Right renal cortex interstitium (tissue), 3 donors: ENCODE measurements around the gene KCNC4. TPM values are rescaled to one million over a fixed set of nuclear protein-coding genes. Genes with fewer than 3 reads are reported as not detected.

Source experiments
- DNase-seq, 3 donors: peaks; one replicate each; pipeline ENCODE4 v3.0.0-alpha.2; 2013; ENCODE audit warnings: low read depth in 3 of 3, low spot score in 2 of 3
- polyA plus RNA-seq, 3 donors: library from polyadenylated mRNA; unstranded; fragments of 120-200 nt; gene quantifications; one replicate each; pipeline ENCODE4 v1.2.1, GENCODE V29; 2013; ENCODE audit not compliant: insufficient read length in 3 of 3

Gene KCNC4
- polyA plus RNA-seq, 3 donors = 4.0 to 4.4 (median 4.3) TPM

DNA sequence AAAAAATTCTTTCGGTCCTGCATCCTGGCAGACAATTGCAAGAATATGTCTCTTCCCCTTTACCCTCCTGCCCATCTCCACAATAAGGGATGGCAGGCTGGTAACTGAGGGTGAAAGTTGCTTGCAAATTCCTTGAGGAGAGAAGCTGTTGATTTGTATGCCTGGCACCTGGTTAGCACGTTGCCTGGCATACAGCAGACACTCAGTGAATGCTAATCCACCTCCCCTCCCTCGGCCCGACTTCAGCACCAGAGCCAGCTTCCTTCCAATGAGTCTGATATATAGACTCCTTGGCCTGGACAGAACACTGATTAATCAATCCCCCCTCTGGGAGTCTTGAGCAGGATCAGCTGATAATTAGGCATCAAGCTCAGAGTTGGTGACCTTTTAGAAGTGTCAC, 39.1 kb downstream of the KCNC4 start:
- no peak for DNase-seq

DNA sequence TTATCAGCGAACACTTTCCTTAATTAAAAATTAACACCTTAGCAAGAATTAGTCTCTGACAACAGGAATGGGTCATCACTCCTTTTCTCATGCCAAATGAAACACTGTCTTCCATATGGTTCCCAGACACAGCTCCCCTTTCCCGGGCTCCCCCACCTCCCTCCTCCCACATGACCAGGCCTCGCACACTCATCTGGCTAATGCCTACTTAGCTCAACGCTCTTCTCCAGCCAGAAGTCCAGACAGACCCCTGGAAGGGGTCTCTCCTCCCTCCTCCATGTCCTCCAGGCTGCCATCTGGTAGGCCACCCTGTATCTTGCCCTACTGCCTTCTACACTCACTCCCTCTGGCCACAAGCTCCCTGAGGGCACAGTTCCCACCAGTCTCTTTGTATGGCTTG, 39.9 kb downstream of the KCNC4 start:
- DNase-seq = no peak

DNA sequence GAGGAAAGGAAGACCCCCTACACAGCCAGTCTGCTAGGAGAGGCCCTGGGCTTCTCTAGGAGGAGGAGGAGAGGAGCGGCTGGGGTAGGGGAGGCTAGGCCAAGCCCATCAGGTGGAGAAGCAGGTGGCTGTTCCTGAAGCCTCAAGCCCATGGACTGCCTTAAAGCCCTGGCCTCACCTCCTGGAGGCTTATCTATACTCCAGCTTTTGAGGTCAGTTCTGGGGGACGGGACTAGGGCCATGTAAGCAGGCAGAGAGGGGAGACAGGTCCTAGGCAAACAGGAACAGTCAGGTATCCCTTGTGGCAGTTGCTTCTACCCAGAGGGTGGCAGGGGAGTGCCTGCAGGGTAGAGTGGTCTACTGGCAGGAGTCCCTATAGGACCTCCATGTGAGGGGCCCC, 40.6 kb downstream of the KCNC4 start:
- DNase-seq = no peak

DNA sequence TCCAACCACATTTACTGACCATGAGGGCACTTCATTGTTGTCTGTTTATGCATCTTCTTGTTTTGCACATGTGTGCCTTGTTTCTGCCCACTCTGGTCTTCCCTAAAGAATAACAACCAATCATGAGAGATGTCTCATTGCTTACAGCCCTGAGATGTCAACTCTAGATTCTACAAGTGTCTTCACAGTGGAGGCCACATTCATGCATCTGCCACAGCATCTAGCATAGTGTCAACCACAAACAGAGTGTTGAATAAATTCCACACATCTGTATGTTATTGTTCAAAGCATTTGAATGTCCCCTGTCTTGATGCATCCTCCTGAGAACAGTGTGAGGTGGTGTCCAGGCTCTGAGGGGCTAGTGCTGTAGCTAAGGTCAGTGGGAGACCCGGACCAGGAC, 43.1 kb downstream of the KCNC4 start:
- no peak for DNase-seq

DNA sequence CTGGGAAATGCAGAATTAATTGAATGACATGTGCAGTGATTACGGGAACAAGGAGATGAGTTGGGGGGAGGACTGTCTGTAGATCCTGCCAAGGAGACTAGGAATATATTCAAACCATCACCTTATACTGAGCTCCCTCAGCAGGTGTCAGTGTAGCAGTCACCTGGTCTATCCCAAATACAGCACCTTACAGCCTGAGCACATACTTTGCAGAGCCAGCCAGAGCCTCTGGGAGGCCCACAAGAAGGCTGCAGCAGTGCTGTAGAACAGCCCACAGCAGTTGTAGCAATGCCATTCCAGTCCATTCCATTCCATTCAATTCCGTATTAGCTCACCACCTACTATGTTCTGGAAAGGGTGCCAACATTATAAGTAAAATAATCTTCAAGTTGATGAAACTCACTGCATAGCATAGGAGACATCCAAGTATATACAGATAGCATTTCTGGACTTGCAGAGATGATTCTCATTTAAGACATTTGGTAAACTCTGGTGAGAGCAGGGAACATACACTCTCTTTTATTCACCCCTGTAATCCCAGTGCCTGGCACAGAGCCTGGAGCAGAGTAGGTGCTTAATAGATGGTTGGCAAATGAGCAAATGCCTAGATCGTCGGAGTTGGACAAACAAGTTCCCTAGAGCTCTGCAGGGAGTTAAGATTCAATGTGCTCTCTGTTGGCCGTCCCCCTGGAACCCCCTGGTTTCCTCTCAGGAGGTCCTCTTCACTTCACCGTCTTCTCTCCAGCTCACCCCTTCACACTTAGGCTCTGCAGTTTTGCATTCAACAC, 44.7 kb downstream of the KCNC4 start:
- no peak for DNase-seq

- DNase-seq = no peak
Observed at GRCh38 chr1:110255392-110255787, 45.3 kb downstream of the KCNC4 start.

DNA sequence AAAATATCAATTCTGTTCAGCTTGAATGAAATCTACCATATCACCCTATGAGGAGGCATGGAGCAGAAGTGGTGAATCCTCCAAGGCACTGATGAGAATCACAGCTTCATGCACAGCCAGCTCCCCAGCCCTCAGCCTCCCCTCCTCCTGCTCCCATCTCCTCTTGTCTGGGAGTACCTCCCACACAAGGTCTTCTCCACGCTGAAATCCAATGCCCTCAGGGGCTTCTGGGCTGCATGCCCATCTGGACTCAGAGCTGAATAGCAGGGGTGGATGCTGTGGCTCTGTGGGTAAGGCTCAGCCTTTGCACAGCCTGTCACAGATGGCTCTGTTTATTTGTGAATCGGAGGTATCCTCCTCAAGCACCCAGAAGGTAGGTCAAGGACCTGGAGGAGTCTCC, 48.6 kb downstream of the KCNC4 start:
- DNase-seq = no peak

DNA sequence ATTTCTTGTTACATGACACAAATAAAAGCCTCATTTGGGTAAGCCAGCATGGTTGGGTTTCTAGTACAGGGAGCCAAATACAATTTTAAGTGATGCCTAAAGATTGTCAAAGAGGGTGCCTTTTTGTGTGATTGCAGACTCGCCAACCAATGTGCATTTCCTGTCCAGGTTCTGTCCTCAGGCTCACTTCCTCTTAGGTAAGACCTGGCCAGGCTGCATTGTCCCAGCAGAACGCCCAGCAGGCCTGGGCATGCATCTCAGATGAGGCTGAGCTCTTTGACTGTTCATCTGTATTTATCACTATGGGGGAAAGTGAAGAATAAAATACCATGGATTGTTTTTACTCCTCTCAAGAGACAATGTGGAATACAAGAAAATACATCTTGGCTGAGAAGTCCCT, 49.7 kb downstream of the KCNC4 start:
- DNase-seq = no peak

Other genes with a start within 250 kb of the KCNC4 start
- 100 to 1,000 TPM; 120 to 126 (median 126) TPM for gene AHCYL1, start 225.5 kb upstream of the KCNC4 start, polyA plus RNA-seq
- gene STRIP1, start 175.7 kb upstream of the KCNC4 start, polyA plus RNA-seq = 10 to 100 TPM; 40.4 to 48.3 (median 44.0) TPM
- under 1 TPM in 1 of 3 donors, not detected in 2; 0.11 TPM for gene ALX3, start 139.6 kb upstream of the KCNC4 start, polyA plus RNA-seq
- gene UBL4B, start 97.9 kb upstream of the KCNC4 start, polyA plus RNA-seq = not detected
- under 1 TPM; 0.79 to 0.89 (median 0.83) TPM for gene SLC6A17, start 59.8 kb upstream of the KCNC4 start, polyA plus RNA-seq
- gene RBM15, start 129.1 kb downstream of the KCNC4 start, polyA plus RNA-seq = 10 to 100 TPM in 2 of 3 donors, 1 to 10 TPM in 1; 9.9 to 10.4 (median 10.4) TPM
- 100 to 1,000 TPM in 2 of 3 donors, 10 to 100 TPM in 1; 84.0 to 108 (median 101) TPM for gene SLC16A4, start 180.7 kb downstream of the KCNC4 start, polyA plus RNA-seq
- 100 to 1,000 TPM; 297 to 337 (median 312) TPM for gene LAMTOR5, start 197.4 kb downstream of the KCNC4 start, polyA plus RNA-seq
- gene PROK1, start 240.8 kb downstream of the KCNC4 start, polyA plus RNA-seq = under 1 TPM; 0.08 to 0.48 (median 0.19) TPM